Mammary epithelial cell (primary cell): ENCODE measurements around the gene GMPPA.

Experiments used
- EZH2 ChIP-seq: IDR thresholded peaks from 2 replicates; pipeline ENCODE4 v1.6.1; 2012; ENCODE audit warnings: low read length, inconsistent platforms, borderline replicate concordance
- TF ChIP-seq, protein P1 (sequence below), 2 donors: IDR thresholded peaks in 1 of 2; conservative IDR thresholded peaks in 1 of 2; 2 replicates each; pipeline ENCODE4 v1.5.1; 2011 to 2012; ENCODE audit warnings: inconsistent platforms in 2 of 2, low read length in 2 of 2, mild to moderate bottlenecking in 2 of 2, control low read depth in 1 of 2, low read depth in 1 of 2; ENCODE audit not compliant: insufficient read depth in 1 of 2; ENCODE audit errors: extremely low read depth in 1 of 2

DNA sequence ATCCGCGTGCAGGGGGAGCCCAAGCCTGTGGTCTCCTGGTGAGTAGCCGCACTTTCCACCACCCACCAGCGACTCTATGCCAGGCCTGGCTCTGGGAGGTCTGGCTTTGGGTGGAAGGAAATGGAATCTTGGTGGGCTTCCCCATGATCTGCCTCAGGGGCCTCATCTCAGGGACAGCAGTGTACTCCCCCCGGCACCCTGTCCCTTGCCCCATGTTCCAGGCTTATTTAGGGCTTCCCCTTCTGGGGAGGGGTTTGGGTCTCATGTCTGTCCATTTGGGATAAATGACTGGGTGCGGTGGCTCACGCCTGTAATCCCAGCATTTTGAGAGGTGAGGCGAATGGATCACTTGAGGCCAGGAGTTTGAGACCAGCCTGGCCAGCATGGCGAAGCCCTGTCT lies 36.3 kb upstream of the GMPPA start:
- TF ChIP-seq, protein P1, sequence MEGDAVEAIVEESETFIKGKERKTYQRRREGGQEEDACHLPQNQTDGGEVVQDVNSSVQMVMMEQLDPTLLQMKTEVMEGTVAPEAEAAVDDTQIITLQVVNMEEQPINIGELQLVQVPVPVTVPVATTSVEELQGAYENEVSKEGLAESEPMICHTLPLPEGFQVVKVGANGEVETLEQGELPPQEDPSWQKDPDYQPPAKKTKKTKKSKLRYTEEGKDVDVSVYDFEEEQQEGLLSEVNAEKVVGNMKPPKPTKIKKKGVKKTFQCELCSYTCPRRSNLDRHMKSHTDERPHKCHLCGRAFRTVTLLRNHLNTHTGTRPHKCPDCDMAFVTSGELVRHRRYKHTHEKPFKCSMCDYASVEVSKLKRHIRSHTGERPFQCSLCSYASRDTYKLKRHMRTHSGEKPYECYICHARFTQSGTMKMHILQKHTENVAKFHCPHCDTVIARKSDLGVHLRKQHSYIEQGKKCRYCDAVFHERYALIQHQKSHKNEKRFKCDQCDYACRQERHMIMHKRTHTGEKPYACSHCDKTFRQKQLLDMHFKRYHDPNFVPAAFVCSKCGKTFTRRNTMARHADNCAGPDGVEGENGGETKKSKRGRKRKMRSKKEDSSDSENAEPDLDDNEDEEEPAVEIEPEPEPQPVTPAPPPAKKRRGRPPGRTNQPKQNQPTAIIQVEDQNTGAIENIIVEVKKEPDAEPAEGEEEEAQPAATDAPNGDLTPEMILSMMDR (conservative IDR thresholded peaks at IDR 0.05 in 1 of 2, IDR thresholded peaks at IDR 0.05 in 1 of 2; ENCODE audit: extremely low read depth in 1 of 2, insufficient read depth in 1 of 2, low read depth in 1 of 2, low read length in 2 of 2) = no peak
- TF ChIP-seq EZH2 = no peak
